ENCODE data around the gene WDR5B.
"Not testable (repeated sequence)": the region's sequence is repeated elsewhere in the genome, so short reads cannot be mapped to it uniquely, and the experiment has no call there.

The WDR5B gene

DNA sequence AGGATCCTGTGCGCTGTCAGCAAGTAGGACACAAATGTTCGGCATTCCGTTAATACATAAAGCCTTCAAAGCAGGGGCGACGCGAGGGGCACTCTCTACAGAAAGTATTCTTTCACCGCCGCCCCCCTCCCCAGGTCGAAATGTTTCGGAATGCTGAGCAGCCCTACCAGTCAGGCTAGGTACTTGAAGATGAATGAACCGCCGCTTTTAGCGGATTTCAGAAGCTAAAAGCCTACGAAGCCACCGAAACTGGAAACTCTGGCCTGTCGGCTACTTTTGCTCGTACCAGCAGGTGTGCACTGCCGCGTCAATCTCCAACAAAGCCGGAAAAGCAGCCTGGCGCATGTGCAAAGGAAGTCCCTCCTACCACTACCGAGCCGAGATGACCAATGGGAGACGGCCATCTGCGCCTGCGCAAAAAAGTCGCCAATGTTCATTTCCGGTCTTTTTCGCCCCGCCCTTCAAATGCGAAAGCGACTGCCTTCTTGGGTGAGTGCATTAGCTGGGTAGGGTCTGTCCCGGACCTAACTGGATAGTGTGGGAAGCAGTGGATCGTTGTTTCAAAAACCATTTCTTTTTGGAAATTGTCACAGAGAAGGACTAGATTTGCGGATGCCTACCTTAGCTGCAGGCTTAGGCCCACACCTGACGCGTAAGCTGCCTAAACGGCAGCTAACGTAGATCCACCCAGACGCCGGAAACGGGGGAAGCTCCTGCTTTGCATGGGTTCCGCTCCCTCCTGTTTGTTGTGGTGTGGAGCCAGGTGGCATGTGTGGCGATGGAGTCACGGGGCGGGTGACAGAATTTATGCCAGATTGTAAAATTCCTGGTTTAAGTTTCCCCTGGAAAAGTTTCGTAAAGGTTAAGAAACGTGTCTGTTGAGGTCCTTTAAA, at the start of gene WDR5B:
TSS of gene WDR5B (minus strand) at position 301 of the 893 bp plus-strand sequence. CDS start 534 bp downstream, outside the sequence.
- DNase-seq: no peak

DNA sequence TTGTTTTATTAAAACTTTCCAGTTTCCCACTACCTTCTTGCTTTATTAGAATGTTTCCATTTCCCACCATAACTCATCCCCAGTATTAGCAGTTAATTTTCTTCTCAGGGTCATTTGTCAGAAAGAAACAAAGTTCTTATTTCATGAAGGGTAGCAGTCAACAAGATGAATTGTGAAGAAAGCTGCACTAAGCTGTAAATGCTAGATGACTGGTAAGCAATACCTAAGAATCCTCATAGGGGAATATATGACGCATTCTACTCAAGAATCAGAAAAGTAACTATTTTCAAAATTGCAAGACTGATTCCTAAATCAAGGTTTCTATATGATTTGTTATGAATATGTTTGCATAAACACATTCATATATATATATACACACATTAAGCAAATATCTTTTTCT, 48.8 kb upstream of the WDR5B start:
- DNase-seq: no peak

DNA sequence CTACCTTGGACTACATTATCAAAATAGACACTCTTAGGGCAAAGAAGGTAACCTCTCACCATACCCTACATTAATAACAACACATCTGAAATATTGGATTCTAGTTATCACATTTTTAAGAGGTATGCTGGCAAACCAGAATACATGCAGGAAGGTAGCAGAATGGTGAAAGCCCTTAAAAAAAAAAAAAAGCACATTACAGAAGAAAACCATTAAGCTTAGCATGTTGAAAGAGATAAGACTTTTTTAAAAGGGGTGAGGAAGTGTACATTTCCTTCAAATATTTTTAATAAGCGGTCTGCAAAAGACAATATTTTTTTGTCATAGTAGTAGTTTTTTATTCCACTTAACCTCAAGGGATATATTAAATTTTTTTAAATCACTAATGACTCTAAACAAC, 46.5 kb upstream of the WDR5B start:
- DNase-seq: no peak

DNA sequence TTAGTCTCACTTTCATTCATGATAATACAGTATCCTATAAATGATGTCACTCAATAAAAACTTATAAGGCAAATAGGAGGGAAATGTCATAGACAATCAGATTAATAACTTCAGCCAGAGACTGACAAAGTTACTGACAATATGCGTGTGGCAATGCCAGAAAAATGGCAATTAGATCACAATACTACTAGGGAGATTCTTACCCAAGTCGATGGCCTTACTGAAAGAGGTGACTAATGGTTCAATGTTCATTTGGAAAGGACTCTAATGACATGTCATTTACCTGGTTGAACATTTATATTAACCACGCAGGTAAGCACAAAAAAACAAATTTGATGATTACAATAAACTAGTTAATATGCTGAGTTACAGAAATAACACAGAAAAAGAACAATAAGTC, 45.9 kb upstream of the WDR5B start:
- no peak for DNase-seq

DNA sequence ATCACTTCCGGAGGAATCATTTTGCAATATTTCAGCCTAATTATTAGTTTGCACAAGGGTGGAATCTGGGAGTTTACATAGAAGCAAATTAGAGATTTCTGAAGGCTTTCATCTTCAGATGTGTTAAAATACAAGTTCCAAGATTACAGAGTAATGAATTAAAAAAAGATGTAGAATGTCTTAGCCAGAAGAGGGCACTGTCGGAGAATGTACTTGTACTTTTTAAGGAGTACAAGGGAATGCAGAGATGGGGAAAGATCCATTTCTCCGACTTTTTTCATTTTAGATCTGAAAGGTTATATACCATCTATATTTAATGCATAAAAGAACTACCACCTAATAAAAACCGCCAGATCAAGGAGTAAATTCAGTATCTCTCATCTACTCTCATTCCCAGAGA, 43.1 kb upstream of the WDR5B start:
- peak; percentile 8 for DNase-seq

DNA sequence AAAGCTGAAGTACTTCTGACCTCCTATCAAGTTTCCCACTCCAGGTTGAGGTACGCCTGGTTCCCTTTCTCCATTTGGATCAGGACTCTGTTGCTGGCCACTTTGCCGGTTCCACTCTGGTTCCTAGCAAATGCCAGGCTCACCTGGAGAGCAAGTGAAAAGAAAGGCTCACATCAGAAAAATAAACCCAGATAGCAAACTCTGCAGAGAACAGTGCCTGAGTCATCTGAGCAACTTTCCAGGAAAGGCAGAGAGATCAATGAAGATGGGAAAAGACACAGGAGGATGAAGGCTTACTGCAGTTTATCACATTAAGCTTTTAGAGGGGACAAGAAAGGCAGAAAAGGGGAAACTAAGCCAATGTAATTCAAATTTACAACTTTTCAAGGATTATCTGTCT, 41.8 kb upstream of the WDR5B start:
- DNase-seq: no peak

DNA sequence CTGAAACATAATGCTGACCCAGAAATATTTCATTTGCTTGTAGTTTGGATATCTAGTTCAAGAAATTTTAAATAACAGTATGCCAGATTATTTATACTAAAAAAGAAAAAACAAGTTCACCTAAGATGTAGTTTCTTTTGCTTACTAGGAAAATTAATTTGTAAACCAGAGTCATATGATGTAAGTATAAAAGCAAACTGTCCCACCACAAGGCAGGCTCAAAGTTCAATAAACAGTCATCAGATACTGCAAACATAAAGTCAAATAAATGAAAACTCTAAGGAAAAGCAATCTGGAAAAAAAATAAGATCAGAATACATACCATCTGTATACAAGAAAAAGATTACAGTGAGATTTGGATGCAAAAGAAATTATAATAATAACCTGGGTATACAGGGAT, 40.2 kb upstream of the WDR5B start:
- DNase-seq: no peak

DNA sequence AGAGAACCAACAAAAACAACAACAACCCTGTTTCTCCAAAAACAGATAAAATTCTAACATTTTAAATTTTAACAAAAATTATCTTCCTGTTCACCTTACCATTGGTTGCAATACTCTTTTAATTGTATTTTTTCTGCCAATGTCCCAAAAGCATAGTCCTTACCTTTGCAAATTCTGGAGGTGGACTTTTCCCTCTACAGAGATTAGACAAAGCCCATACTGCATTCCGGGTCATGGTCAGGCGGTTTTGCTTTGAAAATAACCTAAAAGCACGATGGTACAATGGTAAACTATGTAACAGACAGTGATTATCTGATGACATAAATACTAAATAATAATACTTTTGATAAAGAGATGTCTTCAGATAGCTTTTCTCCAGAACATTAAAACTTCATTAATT, 35.5 kb upstream of the WDR5B start:
- DNase-seq: no peak

DNA sequence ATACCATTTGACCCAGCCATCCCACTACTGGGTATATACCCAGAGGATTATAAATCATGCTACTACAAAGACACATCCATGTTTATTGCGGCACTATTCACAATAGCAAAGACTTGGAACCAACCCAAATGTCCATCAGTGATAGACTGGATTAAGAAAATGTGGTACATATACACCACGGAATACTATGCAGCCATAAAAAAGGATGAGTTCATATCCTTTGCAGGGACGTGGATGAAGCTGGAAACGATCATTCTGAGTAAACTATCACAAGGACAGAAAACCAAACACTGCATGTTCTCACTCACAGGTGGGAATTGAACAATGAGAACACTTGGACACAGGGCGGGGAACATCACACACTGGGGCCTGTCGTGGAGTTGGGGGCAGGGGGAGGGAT, 32.4 kb upstream of the WDR5B start:
- not testable (repeated sequence) for DNase-seq

DNA sequence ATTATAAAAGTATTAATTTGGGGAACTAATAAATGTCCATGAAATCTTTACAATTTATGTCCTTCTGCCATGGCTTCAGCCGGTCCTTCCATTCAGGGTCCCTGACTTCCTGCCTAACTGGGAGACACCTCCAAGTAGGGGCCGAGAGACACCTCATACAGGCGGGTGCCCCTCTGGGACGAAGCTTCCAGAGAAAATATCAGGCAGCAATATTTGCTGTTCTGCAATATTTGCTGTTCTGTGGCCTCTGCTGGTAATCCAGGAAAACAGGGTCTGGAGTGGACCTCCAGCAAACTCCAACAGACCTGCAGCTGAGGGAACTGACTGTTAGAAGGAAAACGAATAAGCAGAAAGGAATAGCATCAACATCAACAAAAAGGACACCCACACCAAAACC, 28.6 kb upstream of the WDR5B start:
- not testable (repeated sequence) for DNase-seq

DNA sequence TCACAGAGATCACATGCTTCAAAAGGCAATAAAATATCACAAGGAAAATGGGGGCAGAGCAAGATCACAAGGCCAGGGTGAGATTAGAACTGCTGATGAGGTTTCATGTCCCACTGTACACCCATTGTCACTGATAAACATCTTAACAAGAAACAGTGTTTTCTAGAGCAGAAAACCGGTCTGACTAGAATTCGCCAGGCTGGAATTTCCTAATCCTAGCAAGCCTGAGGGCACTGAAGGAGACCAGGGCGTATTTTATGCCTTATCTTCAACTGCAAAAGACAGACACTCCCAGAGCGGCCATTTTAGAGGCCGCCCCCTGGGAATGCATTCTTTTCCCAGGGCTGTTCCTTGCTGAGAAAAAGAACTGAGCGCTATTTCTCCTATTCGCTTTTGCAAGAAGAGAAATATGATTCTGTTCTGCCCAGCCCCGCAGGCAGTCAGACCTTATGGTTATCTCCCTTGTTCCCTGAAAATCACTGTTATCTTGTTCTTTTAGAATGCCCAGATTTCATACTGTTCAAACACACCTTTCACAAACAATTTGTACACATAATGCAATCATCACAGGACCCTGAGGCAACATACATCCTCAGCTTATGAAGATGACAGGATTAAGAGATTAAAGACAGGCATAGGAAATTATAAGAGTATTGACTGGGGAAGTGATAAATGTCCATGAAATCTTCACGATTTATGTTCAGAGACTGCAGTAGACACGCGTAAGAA, 28.1 kb upstream of the WDR5B start:
- DNase-seq: peak; percentile 7

DNA sequence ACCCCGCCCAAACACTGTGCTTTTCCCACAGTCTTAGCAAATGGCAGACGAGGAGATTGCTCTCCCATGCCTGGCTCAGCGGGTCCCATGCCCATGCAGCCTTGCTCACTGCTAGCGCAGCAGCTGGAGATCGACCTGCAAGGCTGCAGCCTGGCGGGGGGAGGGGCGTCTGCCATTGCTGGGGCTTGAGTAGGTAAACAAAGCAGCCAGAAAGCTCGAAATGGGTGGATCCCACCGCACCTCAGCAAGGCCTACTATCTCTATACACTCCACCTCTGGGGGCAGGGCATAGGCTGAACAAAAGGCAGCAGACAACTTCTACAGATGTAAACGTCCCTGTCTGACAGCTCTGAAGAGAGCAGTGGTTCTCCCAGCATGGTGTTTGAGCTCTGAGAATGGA, 27.2 kb upstream of the WDR5B start:
- DNase-seq: no peak

DNA sequence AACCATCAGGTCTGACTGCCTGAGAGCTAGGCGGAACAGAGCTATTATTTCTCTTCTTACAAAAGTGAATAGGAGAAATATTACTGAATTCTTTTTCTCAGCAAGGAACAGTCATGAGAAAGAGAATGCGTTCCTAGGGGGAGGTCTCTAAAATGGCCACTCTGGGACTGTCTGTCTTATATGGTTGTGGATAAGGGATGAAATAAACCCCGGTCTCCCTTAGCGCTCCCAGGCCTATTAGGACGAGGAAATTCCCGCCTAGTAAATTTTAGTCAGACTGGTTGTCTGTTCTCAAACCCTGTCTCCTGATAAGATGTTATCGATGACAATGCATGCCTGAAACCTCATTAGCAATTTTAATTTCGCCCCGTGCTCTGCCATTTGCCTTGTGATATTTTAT, 20.1 kb upstream of the WDR5B start:
- DNase-seq: no peak

DNA sequence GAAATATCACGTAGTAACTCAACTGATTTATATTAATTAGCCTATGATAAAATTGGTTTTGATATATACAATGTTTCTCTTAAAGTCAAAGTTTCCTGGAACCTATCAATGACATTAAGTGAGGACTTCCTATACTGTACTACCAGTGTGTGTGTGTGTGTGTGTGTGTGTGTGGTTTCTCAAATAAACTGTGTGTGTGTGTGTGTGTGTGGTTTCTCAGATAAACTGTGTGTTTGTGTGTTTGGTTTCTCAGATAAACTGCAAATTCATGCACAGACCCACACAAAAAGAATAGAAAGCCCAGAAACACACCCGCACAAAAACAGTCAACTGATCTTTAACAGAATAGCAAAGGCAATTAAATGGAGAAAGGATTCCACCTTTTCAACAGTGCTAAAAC, 14.5 kb upstream of the WDR5B start:
- DNase-seq: peak; percentile 3

DNA sequence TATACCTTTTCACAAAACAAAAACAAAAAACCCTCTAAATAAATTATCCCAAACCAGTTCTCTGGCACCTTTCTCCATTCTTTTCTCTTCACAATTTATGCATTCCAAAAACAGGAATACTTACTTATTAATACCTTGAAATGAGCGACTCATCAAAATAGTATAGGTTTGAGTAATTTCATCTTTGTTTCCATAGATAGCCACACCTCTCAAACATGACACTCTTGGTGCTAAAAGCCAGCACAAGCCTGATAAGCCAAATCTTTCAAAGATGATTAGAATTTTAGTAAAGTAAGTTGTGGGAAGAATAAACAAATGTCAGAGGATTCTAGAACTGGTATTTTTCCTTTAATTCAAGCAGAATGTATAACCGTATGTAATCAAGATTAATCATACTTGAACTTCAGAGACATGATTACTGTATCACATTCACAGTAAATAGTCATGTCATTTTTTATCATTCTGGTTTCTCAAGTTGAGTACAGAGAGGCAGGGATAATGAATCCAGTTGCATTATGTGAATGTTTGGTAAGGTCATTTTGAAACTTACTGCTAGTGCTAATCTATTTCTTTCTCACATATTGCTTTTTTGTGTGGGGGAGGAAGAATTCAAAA, 12.1 kb upstream of the WDR5B start:
- no peak for DNase-seq

DNA sequence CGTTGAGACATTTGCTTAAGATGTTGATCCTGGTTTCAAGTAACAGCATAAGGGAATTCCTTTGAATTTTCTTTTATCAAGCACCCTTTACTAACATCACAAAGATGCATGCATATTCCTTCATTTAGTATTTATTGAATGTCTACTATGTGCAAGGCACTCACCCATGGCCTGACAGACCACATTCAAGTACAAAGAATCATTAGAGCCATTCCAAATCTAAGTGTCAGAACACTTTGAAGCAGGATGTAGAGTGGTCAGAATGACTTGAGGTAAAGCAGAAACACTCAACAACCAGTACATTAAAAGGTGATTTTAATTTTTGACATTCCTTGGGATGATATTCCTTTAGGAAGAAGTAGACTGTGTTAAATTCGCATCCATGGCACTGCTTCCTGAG, 6.0 kb upstream of the WDR5B start:
- no peak for DNase-seq

DNA sequence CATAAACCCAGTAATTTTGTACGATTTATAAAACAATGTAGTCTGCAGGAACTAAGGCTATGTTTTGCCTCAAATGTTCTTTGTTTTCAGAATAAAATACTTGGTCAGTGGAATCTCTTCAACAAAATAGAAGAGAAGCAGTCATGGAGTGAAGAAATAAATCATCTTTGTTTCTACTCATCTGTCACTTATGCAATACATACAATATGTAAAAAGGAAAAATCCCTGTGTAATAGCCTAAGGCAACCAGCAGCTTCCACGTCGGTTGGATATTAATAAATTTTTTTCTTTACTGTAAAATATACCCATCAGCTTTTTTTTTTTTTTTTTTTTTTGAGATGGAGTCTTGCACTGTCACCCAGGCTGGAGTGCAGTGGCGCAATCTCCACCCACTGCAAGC, 5.2 kb upstream of the WDR5B start:
- DNase-seq: no peak

DNA sequence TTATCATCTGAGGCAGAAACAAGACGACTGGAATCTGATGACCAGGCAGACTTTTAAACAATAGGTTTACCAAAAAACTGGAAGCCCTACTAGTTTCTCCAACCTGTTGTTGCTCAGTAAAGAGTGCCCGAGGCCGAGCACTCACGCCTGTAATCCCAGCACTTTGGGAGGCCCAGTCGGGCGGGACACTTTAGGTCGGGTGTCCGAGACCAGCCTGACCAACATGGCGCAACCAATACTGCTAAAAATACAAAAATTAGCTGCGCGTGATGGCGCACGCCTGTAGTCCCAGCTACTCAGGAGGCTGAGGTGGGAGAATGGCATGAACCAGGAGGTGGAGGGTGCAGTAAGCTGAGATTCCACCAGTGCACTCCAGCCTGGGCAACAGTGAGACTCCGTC, 1.1 kb upstream of the WDR5B start:
- DNase-seq: no peak

DNA sequence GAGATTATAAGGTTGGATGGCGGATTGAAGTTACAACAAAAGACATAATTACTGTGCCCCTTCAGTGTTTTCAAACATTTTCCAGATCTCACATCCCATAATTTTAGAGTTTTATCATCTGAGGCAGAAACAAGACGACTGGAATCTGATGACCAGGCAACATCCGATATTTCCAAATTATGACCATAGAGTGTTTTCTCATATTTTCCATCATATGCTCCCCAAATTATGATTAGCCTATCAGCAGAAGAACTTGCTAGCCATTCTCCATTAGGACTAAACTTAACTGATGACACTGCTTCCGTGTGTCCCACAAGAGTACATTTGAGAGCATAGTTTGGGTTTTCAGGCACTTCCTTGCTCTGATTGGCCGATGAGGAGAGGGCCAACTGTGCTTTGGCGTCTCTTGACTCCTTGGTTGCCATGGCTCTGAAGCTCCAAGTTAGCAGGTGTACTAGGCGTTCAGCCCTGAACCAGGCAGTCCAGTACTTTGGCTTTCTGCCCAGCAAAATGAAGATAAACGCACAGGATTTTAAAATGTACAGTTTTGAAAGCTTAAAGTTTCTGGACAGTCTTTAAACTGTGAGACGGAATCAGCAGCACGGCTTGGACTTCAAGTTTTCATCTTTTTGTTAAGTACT, 638 bp downstream of the WDR5B start:
- no peak for DNase-seq

DNA sequence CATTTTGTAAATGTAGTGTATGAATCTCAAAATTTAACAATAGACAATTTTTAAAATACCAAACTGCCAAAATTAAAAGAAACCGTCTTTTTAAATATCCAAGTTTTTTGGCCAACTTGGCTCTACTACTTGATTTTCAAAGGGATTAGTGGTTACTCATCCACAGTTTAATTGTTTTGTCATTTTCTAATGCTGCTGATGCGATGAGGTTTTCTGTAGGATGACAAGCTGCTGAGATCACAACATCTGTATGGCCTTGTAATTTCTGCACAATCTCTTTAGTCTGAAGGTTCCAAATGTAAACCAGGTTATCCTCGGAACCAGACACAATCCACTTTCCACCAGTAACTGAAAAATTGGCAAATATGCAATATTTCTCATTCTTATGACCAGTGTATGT, 1.5 kb downstream of the WDR5B start:
- no peak for DNase-seq

DNA sequence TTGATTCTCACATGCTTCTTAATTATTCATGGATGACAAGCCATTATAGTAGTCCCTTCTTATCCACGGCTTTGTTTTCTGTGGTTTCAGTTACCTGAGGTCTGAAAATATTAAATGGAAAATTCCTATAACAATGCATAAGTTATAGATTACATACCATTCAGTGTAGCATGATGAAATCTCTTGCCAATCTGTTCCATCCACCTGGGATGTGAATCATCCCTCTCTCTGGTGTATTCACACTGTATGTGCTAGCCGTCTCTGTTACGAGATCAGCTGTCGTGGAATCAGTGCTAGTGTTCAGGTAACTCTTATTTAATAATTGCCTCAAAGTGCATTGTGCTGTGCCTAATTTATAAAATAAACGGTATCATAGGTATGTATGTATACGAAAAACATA, 5.2 kb downstream of the WDR5B start:
- DNase-seq: peak; percentile 1

DNA sequence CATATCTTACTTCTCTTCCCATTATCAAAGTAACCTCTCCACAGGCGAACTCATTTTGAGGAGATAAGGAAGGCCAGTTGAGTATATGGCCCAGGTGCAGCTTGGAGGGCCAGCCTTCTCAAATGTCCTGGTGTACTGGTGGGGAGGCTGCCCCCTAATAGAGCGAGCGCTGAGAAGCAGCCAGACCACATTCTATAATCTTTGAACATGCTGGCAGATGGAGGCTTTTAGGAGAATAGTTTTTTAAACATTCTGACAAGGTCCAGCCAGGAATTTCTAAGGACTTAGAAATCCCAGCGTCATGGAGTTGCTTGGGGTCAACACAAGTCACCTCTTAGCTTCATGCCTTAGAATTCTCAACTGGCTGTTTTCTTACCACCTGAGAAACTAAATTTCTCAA, 5.8 kb downstream of the WDR5B start:
- DNase-seq: no peak

DNA sequence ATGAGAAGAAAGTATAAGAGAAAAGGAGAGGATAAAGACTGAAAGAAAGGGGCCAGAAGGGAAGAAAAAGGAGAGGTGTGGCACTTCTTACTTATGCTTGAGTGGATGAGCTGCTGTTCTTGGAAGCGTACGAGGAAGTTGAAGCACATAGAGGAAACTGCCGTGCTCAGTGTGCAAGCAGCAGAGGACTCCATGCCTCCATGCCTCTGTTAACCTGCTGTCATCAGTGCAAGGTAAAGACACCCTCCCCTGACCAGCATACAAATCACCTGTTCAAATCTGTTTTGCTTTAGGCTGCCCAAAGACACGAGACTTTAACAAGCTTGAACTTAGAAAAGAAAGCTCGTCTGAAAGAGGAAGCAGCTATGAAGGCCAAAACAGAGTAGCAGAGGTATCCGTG, 6.4 kb downstream of the WDR5B start:
- no peak for DNase-seq

DNA sequence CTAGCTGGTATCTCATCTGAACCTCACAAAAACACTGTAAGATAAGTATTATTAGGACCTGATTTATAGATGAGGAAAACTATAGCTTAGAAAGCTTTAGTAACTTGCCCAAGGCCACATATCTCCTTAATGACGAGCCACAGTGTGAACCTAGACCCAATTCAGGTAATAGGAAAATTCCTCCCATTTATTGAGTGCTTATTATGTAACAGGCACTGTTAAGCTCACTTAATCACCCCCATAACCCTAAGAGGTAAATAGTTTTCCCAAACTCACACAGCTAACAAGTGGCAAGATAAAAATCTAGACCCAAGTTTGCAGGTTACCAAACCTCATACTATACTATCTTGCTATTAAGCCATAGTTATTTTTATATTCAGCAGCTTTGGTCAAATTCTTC, 7.9 kb downstream of the WDR5B start:
- no peak for DNase-seq
